ENCODE data around the gene SGMS1. TPM values are rescaled to one million over a fixed set of nuclear protein-coding genes. Genes with fewer than 3 reads are reported as not detected.

The SGMS1 gene
- total RNA-seq, 1 experiment from 2014 or later: 34.5 TPM

- no TSS peak for BruUV-seq (replicated peaks)
- TF ChIP-seq CTCF (IDR thresholded peaks at IDR 0.05; ENCODE audit: unreplicated experiment): no peak
- H3K36me3 Mint-ChIP-seq (ENCODE audit: insufficient read depth, unreplicated experiment): peaks cover 6% of the 10 kb centered on the region
- intact Hi-C loops (cut with micrococcal nuclease; ENCODE audit: unreplicated experiment): no loop called here
- H3K4me1 Mint-ChIP-seq (ENCODE audit: low read depth, unreplicated experiment): no peaks in the 10 kb centered on the region
- no peak overlapping the region for H3K4me3 Mint-ChIP-seq (ENCODE audit: low read depth, unreplicated experiment)
- CTCF ChIA-PET: no interaction called here
- H3K27ac Mint-ChIP-seq (ENCODE audit: unreplicated experiment): no peak overlapping the region
- H3K27me3 Mint-ChIP-seq (ENCODE audit: unreplicated experiment): no peaks in the 10 kb centered on the region
- DNase-seq: no peak
- no peaks in the 10 kb centered on the region for H3K9me3 Mint-ChIP-seq (ENCODE audit: low read depth, unreplicated experiment)
Observed at GRCh38 chr10:50318129-50318528, 305.6 kb downstream of the SGMS1 start.

GRCh38 chr10:50316695-50317648, 306.8 kb downstream of the SGMS1 start:
- H3K27me3 Mint-ChIP-seq (ENCODE audit: unreplicated experiment): no peaks in the 10 kb centered on the region
- H3K27ac Mint-ChIP-seq (ENCODE audit: unreplicated experiment): no peak overlapping the region
- H3K36me3 Mint-ChIP-seq (ENCODE audit: insufficient read depth, unreplicated experiment): peaks cover 6% of the 10 kb centered on the region
- H3K4me3 Mint-ChIP-seq (ENCODE audit: low read depth, unreplicated experiment): no peak overlapping the region
- TF ChIP-seq CTCF (IDR thresholded peaks at IDR 0.05; ENCODE audit: unreplicated experiment): no peak
- BruUV-seq (replicated peaks): no TSS peak
- DNase-seq: no peak
- H3K9me3 Mint-ChIP-seq (ENCODE audit: low read depth, unreplicated experiment): no peaks in the 10 kb centered on the region
- intact Hi-C loops (cut with micrococcal nuclease; ENCODE audit: unreplicated experiment): no loop called here
- H3K4me1 Mint-ChIP-seq (ENCODE audit: low read depth, unreplicated experiment): no peaks in the 10 kb centered on the region
- CTCF ChIA-PET: no interaction called here

- H3K4me3 Mint-ChIP-seq (ENCODE audit: low read depth, unreplicated experiment): no peak overlapping the region
- H3K27ac Mint-ChIP-seq (ENCODE audit: unreplicated experiment): no peak overlapping the region
- no peaks in the 10 kb centered on the region for H3K4me1 Mint-ChIP-seq (ENCODE audit: low read depth, unreplicated experiment)
- CTCF ChIA-PET: no interaction called here
- H3K9me3 Mint-ChIP-seq (ENCODE audit: low read depth, unreplicated experiment): no peaks in the 10 kb centered on the region
- no peak for DNase-seq
- H3K27me3 Mint-ChIP-seq (ENCODE audit: unreplicated experiment): no peaks in the 10 kb centered on the region
- H3K36me3 Mint-ChIP-seq (ENCODE audit: insufficient read depth, unreplicated experiment): peaks cover 6% of the 10 kb centered on the region
- no peak for TF ChIP-seq CTCF (IDR thresholded peaks at IDR 0.05; ENCODE audit: unreplicated experiment)
- no TSS peak for BruUV-seq (replicated peaks)
- intact Hi-C loops (cut with micrococcal nuclease; ENCODE audit: unreplicated experiment): no loop called here
Observed at GRCh38 chr10:50316174-50316573, 307.6 kb downstream of the SGMS1 start.

- TF ChIP-seq CTCF (IDR thresholded peaks at IDR 0.05; ENCODE audit: unreplicated experiment): no peak
- no peaks in the 10 kb centered on the region for H3K27me3 Mint-ChIP-seq (ENCODE audit: unreplicated experiment)
- no peak overlapping the region for H3K4me3 Mint-ChIP-seq (ENCODE audit: low read depth, unreplicated experiment)
- intact Hi-C loops (cut with micrococcal nuclease; ENCODE audit: unreplicated experiment): no loop called here
- H3K9me3 Mint-ChIP-seq (ENCODE audit: low read depth, unreplicated experiment): no peaks in the 10 kb centered on the region
- peaks cover 6% of the 10 kb centered on the region for H3K36me3 Mint-ChIP-seq (ENCODE audit: insufficient read depth, unreplicated experiment)
- CTCF ChIA-PET: no interaction called here
- no TSS peak for BruUV-seq (replicated peaks)
- DNase-seq: no peak
- H3K4me1 Mint-ChIP-seq (ENCODE audit: low read depth, unreplicated experiment): no peaks in the 10 kb centered on the region
- H3K27ac Mint-ChIP-seq (ENCODE audit: unreplicated experiment): no peak overlapping the region
Observed at GRCh38 chr10:50315424-50315823, 308.3 kb downstream of the SGMS1 start.
